HT-29 (cell line): Measurements from ENCODE around the gene PRH2. TPM values are rescaled to one million over a fixed set of nuclear protein-coding genes. Genes with fewer than 3 reads are reported as not detected.

Source experiments
- DNase-seq: peaks from one replicate; pipeline ENCODE4 v3.0.0-alpha.2; 2015; ENCODE audit warnings: low spot score
- total RNA-seq: library from RNA; depleted of rRNA; stranded (reverse); fragments of >200 nt; shearing (Covaris generic); gene quantifications from 2 replicates; pipeline ENCODE4 v1.2.3, GENCODE V29; 2014; rRNA removed

PRH2 gene
- total RNA-seq, 1 experiment from 2014 or later = not detected

DNA sequence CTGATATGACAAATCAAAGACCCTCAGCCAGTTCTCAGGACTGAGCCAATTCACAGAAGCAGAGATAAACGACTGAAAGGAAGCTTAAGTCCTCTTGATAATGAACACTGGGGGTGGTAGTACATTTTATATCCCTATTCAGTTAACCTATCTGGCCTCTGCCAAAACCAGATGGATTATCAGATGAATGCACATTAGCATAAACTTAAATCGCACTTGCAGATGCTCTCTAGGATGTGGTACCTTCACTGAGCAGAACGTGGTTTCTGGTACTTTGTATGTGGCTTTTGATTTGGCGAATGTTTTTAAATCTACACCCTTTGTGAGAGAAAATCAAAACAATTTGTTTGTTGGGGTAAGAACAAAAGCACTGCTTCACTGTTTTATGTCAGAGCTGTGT lies 31.2 kb downstream of the PRH2 start:
- no peak for DNase-seq

- no peak for DNase-seq
Observed at GRCh38 chr12:10965476-10965875, 36.4 kb downstream of the PRH2 start.

DNA sequence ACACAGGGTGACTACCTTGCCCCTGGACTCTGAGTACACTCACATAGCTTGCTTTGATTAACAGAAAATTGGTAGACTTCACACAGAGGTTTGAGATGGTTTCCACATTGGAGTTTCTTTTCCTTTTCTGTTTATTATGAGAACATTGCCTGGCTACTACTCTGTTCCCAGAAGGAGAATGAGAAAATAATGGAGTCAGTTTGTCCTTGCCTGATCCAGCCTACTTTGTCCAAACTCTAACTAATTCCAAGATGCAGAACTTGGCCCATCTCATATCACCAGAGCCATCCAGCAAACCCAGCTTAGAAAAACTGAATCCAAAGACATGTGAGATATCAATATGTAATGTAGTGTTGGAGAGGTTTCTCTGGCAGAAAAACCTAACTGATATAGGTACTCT lies 37.3 kb downstream of the PRH2 start:
- DNase-seq = no peak

- DNase-seq = no peak
Observed at GRCh38 chr12:10967409-10967808, 38.4 kb downstream of the PRH2 start.

DNA sequence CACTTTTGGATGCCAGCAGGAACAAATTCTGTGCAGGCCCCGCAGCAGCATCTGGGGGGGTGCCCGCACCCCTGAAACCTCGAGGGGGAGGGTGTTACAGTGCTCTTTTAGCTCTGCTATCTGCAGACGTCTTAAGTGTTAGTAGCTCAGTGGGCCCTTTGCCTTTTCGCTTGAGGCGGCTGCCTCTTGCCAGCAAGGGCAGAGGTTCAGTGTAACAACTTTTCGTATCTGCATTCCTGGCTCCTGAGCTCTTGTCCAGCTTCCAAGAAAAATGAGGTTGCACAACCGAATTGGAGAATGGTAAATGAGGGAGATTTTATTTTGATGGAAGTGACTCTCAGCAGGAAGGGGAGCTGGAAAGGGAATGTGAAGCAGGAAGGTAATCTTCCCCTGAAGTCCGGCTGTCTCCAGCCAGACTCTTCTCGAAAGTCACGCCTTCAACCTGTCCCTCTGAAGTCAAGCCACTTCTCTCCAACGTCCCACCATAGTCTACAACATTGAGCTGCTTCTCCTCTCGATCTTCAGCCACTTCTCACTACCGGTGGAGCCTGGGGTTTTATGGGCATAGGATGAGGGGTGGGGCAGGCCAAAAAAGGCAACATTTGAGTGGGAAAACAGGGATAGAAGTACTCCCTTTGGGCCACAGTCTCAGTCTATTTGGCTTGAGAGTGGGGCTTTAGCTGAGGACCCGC lies 39.9 kb downstream of the PRH2 start:
- no peak for DNase-seq

DNA sequence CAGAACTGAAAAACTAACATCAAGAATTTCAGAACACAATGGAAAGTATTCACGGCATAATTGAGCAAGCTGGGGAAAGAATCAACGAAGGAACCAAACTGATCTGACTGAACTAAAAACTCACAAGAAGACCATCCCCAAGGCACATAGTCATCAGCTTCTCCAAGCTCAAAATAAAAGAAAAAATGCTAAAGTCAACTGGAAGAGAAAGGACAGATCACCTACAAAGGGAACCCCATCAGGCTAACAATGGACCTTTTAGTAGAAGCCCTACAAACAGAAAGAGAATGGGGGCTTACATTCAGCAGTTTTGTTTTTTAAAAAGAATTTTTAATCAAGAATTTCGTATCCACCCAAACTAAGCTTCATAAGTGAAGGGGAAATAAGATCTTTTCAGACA lies 45.9 kb downstream of the PRH2 start:
- DNase-seq = no peak

DNA sequence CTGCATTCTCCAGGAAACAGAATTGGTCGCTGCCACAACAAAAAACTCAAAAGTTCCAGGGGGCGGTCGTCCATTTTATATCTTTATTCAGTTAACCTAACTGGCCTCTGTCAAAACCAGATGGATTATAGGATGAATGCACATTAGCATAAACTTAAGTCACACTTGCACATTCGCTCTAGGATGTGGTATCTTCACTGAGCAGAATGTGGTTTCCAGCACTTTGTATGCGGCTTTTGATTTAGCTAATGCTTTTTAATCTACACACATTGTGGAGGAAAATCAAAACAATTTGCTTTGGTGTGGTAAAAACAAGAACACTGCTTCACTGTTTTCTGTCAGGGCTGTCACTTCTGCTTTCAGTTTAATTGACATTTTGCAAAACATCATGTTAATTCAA lies 53.2 kb downstream of the PRH2 start:
- DNase-seq = no peak

Other genes with a start within 250 kb of the PRH2 start
- gene YBX3, start 205.9 kb upstream of the PRH2 start, total RNA-seq = 195 and 214 TPM in 2 replicates
- gene TAS2R7, start 126.6 kb upstream of the PRH2 start, total RNA-seq = not detected in 2 replicates
- not detected in 2 replicates for gene TAS2R8, start 122.0 kb upstream of the PRH2 start, total RNA-seq
- 0.56 TPM in 1 of 2 replicates, not detected in the other for gene TAS2R9, start 119.1 kb upstream of the PRH2 start, total RNA-seq
- gene TAS2R10, start 102.9 kb upstream of the PRH2 start, total RNA-seq = 0.21 and 0.36 TPM in 2 replicates
- 0.13 and 0.28 TPM in 2 replicates for gene PRR4, start 79.8 kb upstream of the PRH2 start, total RNA-seq
- 13.8 and 17.4 TPM in 2 replicates for gene PRH1, start 45.0 kb upstream of the PRH2 start, total RNA-seq
- gene TAS2R13, start 19.7 kb upstream of the PRH2 start, total RNA-seq = 0.16 and 0.46 TPM in 2 replicates
- 1.4 and 1.8 TPM in 2 replicates for gene TAS2R14, start 10.0 kb downstream of the PRH2 start, total RNA-seq
- gene TAS2R50, start 57.7 kb downstream of the PRH2 start, total RNA-seq = 0.26 and 0.99 TPM in 2 replicates
- 0.79 and 0.86 TPM in 2 replicates for gene TAS2R20, start 69.1 kb downstream of the PRH2 start, total RNA-seq
- 1.6 and 3.3 TPM in 2 replicates for gene TAS2R19, start 93.4 kb downstream of the PRH2 start, total RNA-seq
- 1.3 and 2.3 TPM in 2 replicates for gene TAS2R31, start 102.2 kb downstream of the PRH2 start, total RNA-seq
- gene TAS2R46, start 133.1 kb downstream of the PRH2 start, total RNA-seq = 0.31 and 0.76 TPM in 2 replicates
- gene TAS2R43, start 163.1 kb downstream of the PRH2 start, total RNA-seq = 0.51 and 1.7 TPM in 2 replicates
- gene TAS2R30, start 205.4 kb downstream of the PRH2 start, total RNA-seq = 0.79 and 0.86 TPM in 2 replicates
- gene SMIM10L1, start 242.0 kb downstream of the PRH2 start, total RNA-seq = 6.1 and 6.7 TPM in 2 replicates